Measurements from ENCODE around the gene PLA2G7.
"Not testable (repeated sequence)": the region's sequence is repeated elsewhere in the genome, so short reads cannot be mapped to it uniquely, and the experiment has no call there.

PLA2G7 gene

GRCh38 chr6:46734867-46735719 is at the start of gene PLA2G7:
PLA2G7 (minus strand) TSS chr6:46735375; CDS start chr6:46722891, 12,484 bp downstream.
- no peak for DNase-seq (ENCODE audit: low read depth in 2 of 2)

GRCh38 chr6:46784535-46784934 is 49.4 kb upstream of the PLA2G7 start:
- DNase-seq (ENCODE audit: low read depth in 2 of 2) = no peak

GRCh38 chr6:46781478-46782378 is 46.6 kb upstream of the PLA2G7 start:
- DNase-seq (ENCODE audit: low read depth in 2 of 2) = no peak

- no peak for DNase-seq (ENCODE audit: low read depth in 2 of 2)
Observed at GRCh38 chr6:46777476-46778346, 42.5 kb upstream of the PLA2G7 start.

- no peak for DNase-seq (ENCODE audit: low read depth in 2 of 2)
Observed at GRCh38 chr6:46776070-46776712, 41.0 kb upstream of the PLA2G7 start.

GRCh38 chr6:46774736-46775135 is 39.6 kb upstream of the PLA2G7 start:
- not testable (repeated sequence) for DNase-seq (ENCODE audit: low read depth in 2 of 2)

GRCh38 chr6:46773201-46773855 is 38.2 kb upstream of the PLA2G7 start:
- DNase-seq (ENCODE audit: low read depth in 2 of 2) = no peak

- no peak for DNase-seq (ENCODE audit: low read depth in 2 of 2)
Observed at GRCh38 chr6:46772762-46773161, 37.6 kb upstream of the PLA2G7 start.

GRCh38 chr6:46772016-46772415 is 36.8 kb upstream of the PLA2G7 start:
- DNase-seq (ENCODE audit: low read depth in 2 of 2) = no peak

- no peak for DNase-seq (ENCODE audit: low read depth in 2 of 2)
Observed at GRCh38 chr6:46764961-46765360, 29.8 kb upstream of the PLA2G7 start.

- DNase-seq (ENCODE audit: low read depth in 2 of 2) = not testable (repeated sequence)
Observed at GRCh38 chr6:46764280-46764679, 29.1 kb upstream of the PLA2G7 start.

- DNase-seq (ENCODE audit: low read depth in 2 of 2) = no peak
Observed at GRCh38 chr6:46763466-46763865, 28.3 kb upstream of the PLA2G7 start.

GRCh38 chr6:46760925-46761324 is 25.8 kb upstream of the PLA2G7 start:
- no peak for DNase-seq (ENCODE audit: low read depth in 2 of 2)

GRCh38 chr6:46758960-46759753 is 24.0 kb upstream of the PLA2G7 start:
- DNase-seq (ENCODE audit: low read depth in 2 of 2) = no peak

- DNase-seq (ENCODE audit: low read depth in 2 of 2) = no peak
Observed at GRCh38 chr6:46757214-46757596, 22.0 kb upstream of the PLA2G7 start.

GRCh38 chr6:46756469-46757213 is 21.5 kb upstream of the PLA2G7 start:
- DNase-seq (ENCODE audit: low read depth in 2 of 2) = no peak

- DNase-seq (ENCODE audit: low read depth in 2 of 2) = no peak
Observed at GRCh38 chr6:46755865-46756264, 20.7 kb upstream of the PLA2G7 start.

GRCh38 chr6:46751658-46752057 is 16.5 kb upstream of the PLA2G7 start:
- no peak for DNase-seq (ENCODE audit: low read depth in 2 of 2)

GRCh38 chr6:46749731-46750130 is 14.6 kb upstream of the PLA2G7 start:
- no peak for DNase-seq (ENCODE audit: low read depth in 2 of 2)
